Measurements from ENCODE around the gene SPOCK1. TPM values are rescaled to one million over a fixed set of nuclear protein-coding genes. Genes with fewer than 3 reads are reported as not detected.

SPOCK1 gene
- total RNA-seq, 2 donors from 2014 or later: 2.1 to 8.5 TPM

DNA sequence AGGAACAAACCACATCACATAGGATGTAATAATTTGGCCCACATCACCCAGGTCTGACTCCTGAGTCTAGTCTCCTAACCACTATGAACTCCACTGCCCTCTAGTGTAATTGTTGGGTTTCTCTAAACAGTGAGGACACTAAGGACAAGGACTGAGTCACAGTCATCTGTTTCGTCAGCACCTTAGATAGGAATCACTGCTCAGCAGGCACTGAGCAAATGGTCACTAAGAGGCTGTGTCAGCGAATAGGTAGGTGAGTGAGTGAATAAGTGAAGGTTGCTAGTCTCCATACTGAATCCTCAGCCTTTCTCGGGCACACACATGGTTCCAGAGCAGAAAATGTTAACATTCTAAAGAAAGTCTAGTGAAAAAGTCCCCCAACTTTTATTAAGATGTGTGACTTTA lies 278.6 kb downstream of the SPOCK1 start:
- Histone ChIP-seq H3K27ac (no peak overlapping the region), H3K9me3 (no peaks in the 10 kb centered on the region), H3K36me3 (no peaks in the 10 kb centered on the region), H3K27me3 (no peaks in the 10 kb centered on the region), H3K9ac (ENCODE audit: low read depth in 2 of 2, low read length in 2 of 2) (no peak overlapping the region), H3K4me3 (no peak overlapping the region), H3K4me1 (no peaks in the 10 kb centered on the region)
- intact Hi-C loops (cut with DNase I): no loop called here
- no peak for TF ChIP-seq CTCF (IDR thresholded peaks at IDR 0.05)
- no peak for DNase-seq

DNA sequence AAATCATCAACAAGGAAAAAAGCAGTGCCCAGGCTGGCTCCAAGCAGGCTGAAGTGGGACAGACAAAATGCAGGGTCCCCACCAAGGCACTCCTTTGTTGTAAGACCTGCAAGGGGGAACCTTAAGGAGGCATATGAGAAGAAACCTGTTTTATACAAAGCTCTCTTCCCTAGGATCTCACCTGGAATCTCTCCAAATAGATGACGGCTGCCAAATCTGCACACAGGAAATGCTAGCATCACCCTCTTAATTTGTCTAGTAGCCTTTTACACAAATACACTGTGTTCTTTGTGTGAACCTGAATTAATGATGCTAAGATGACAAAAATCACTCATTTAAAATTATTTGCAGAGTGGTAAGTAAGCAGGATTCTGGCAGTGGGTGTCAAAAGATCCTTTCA lies 280.2 kb downstream of the SPOCK1 start:
- no peaks in the 10 kb centered on the region for H3K36me3 ChIP-seq
- no peaks in the 10 kb centered on the region for H3K4me1 ChIP-seq
- H3K4me3 ChIP-seq: no peak overlapping the region
- no peak for TF ChIP-seq CTCF (IDR thresholded peaks at IDR 0.05)
- no peak overlapping the region for H3K9ac ChIP-seq (ENCODE audit: low read depth in 2 of 2, low read length in 2 of 2)
- H3K27ac ChIP-seq: no peak overlapping the region
- intact Hi-C loops (cut with DNase I): no loop called here
- DNase-seq: no peak
- H3K9me3 ChIP-seq: no peaks in the 10 kb centered on the region
- H3K27me3 ChIP-seq: no peaks in the 10 kb centered on the region

DNA sequence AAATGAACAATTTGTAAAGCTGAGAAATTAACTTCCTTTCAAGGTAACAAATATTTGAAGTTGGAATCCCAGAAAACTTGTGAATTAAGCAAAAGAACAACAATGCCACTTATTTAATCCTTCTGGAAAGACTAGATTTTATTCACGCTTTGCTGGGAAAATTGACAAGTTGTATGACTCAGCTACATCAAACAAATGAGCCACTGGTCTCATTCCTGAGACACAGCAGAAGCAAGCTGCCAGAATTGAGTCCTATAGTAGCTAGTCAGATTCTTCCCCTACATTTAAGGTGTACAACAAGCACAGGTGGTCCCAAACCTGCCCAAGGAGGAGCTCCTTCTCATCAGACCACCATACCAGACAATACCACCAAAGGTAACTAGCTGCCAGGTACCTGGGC lies 280.7 kb downstream of the SPOCK1 start:
- Histone ChIP-seq H3K9ac (ENCODE audit: low read depth in 2 of 2, low read length in 2 of 2) (no peak overlapping the region), H3K27ac (no peak overlapping the region), H3K4me3 (no peak overlapping the region), H3K4me1 (no peaks in the 10 kb centered on the region), H3K27me3 (no peaks in the 10 kb centered on the region), H3K9me3 (no peaks in the 10 kb centered on the region), H3K36me3 (no peaks in the 10 kb centered on the region)
- DNase-seq: no peak
- no peak for TF ChIP-seq CTCF (IDR thresholded peaks at IDR 0.05)
- intact Hi-C loops (cut with DNase I): no loop called here

DNA sequence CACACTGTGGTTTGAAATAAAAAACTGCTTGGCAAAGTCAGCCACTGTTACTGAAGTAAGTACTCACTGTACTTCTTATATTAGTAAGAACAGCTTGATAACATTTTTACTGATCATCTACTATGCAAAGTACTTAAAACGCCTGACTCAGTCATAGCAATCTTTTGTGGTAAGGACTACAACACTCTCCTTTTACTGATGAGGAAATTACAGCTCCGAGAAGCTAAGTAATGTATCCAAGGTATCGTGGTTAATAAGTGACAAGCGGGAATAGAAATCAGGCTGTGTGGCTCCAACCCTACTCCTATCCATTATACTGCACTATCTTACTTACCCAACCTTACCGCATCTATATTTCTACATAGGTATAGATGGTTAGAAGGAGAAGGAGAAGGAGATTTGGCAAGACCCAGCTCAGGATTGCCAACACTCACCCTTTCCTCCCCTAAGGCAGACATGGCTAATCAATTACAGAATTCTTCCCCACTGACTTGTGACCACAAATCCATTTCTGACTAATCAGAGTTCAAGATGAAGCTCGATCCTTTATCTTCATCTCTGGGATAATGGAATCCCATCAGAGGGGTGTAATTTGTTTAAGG lies 281.4 kb downstream of the SPOCK1 start:
- H3K4me3 ChIP-seq: no peak overlapping the region
- DNase-seq: no peak
- H3K4me1 ChIP-seq: no peaks in the 10 kb centered on the region
- H3K9ac ChIP-seq (ENCODE audit: low read depth in 2 of 2, low read length in 2 of 2): no peak overlapping the region
- H3K27ac ChIP-seq: no peak overlapping the region
- TF ChIP-seq CTCF (IDR thresholded peaks at IDR 0.05): no peak
- no peaks in the 10 kb centered on the region for H3K36me3 ChIP-seq
- H3K27me3 ChIP-seq: no peaks in the 10 kb centered on the region
- intact Hi-C loops (cut with DNase I): no loop called here
- no peaks in the 10 kb centered on the region for H3K9me3 ChIP-seq

- no peak overlapping the region for H3K9ac ChIP-seq (ENCODE audit: low read depth in 2 of 2, low read length in 2 of 2)
- no peak overlapping the region for H3K4me3 ChIP-seq
- H3K9me3 ChIP-seq: no peaks in the 10 kb centered on the region
- no peak overlapping the region for H3K27ac ChIP-seq
- H3K36me3 ChIP-seq: no peaks in the 10 kb centered on the region
- no peaks in the 10 kb centered on the region for H3K27me3 ChIP-seq
- intact Hi-C loops (cut with DNase I): no loop called here
- no peak for DNase-seq
- no peak for TF ChIP-seq CTCF (IDR thresholded peaks at IDR 0.05)
- no peaks in the 10 kb centered on the region for H3K4me1 ChIP-seq
Observed at GRCh38 chr5:137216976-137217598, 282.0 kb downstream of the SPOCK1 start.
